NT2/D1 (cell line): ENCODE measurements around the gene FBXO21.

Experiments
- DNase-seq: peaks from one replicate; pipeline ENCODE4 v3.0.0-alpha.2; 2011; ENCODE audit warnings: low read depth, low spot score
- H3K27me3 ChIP-seq: 2 replicates; pipeline ENCODE4 v1.6.0; 2011; ENCODE audit warnings: mild to moderate bottlenecking; ENCODE audit not compliant: insufficient read length, insufficient read depth
- H3K36me3 ChIP-seq: 2 replicates; pipeline ENCODE4 v1.6.1; 2011; ENCODE audit warnings: mild to moderate bottlenecking, low read length, mixed read lengths; ENCODE audit not compliant: insufficient read depth, insufficient read length
- H3K4me1 ChIP-seq: 2 replicates; pipeline ENCODE4 v1.5.1; 2011; ENCODE audit not compliant: insufficient read depth, insufficient read length
- H3K4me3 ChIP-seq: 2 replicates; pipeline ENCODE4 v1.5.1; 2011; ENCODE audit warnings: low read depth; ENCODE audit not compliant: insufficient read length
- H3K9ac ChIP-seq: 2 replicates; pipeline ENCODE4 v1.6.0; 2011; ENCODE audit warnings: low read depth; ENCODE audit not compliant: insufficient read length
- H3K9me3 ChIP-seq: 2 replicates; pipeline ENCODE4 v1.5.1; 2011; ENCODE audit warnings: mild to moderate bottlenecking, low read length; ENCODE audit not compliant: insufficient read depth
- SUZ12 ChIP-seq: IDR thresholded peaks from 2 replicates; pipeline ENCODE4 v1.6.1; 2011; ENCODE audit not compliant: insufficient read length, insufficient read depth; ENCODE audit errors: extremely low read depth
- YY1 ChIP-seq: IDR thresholded peaks from 2 replicates; pipeline ENCODE4 v1.6.1; 2011; ENCODE audit not compliant: insufficient read length, insufficient read depth
- ZNF274 ChIP-seq: IDR thresholded peaks from 2 replicates; pipeline ENCODE4 v1.6.1; 2011; ENCODE audit warnings: mild to moderate bottlenecking, low read depth, low read length

The FBXO21 gene

GRCh38 chr12:117092886-117093285, 97.4 kb downstream of the FBXO21 start:
- H3K36me3 ChIP-seq: no peaks in the 10 kb centered on the region

GRCh38 chr12:117092511-117092780, 97.8 kb downstream of the FBXO21 start:
- H3K9ac ChIP-seq: no peak overlapping the region
- no peaks in the 10 kb centered on the region for H3K36me3 ChIP-seq
- no peak for TF ChIP-seq SUZ12
- TF ChIP-seq YY1: no peak
- TF ChIP-seq ZNF274: no peak
- H3K9me3 ChIP-seq: peaks cover 20% of the 10 kb centered on the region
- H3K4me1 ChIP-seq: peaks cover 8% of the 10 kb centered on the region
- no peak for DNase-seq
- no peak overlapping the region for H3K4me3 ChIP-seq
- peaks cover 4% of the 10 kb centered on the region for H3K27me3 ChIP-seq

More at GRCh38 chr12:117092886-117093285, 97.4 kb downstream of the FBXO21 start:
- no peak for DNase-seq
- no peak for TF ChIP-seq ZNF274
- no peak for TF ChIP-seq SUZ12
- TF ChIP-seq YY1: no peak
- Histone ChIP-seq H3K27me3 (peaks cover 7% of the 10 kb centered on the region), H3K4me1 (peaks cover 8% of the 10 kb centered on the region), H3K9me3 (peaks cover 20% of the 10 kb centered on the region), H3K4me3 (no peak overlapping the region), H3K9ac (no peak overlapping the region)
